ENCODE data around the gene TMEM260. TPM values are rescaled to one million over a fixed set of nuclear protein-coding genes. Genes with fewer than 3 reads are reported as not detected.
"Not testable (repeated sequence)": the region's sequence is repeated elsewhere in the genome, so short reads cannot be mapped to it uniquely, and the experiment has no call there.

TMEM260 gene
- total and polyA plus RNA-seq, 2 donors (not counting 3 experiments of a cell fraction or from before 2014, with no cell fraction given), result 9.1 to 16.2 TPM

DNA sequence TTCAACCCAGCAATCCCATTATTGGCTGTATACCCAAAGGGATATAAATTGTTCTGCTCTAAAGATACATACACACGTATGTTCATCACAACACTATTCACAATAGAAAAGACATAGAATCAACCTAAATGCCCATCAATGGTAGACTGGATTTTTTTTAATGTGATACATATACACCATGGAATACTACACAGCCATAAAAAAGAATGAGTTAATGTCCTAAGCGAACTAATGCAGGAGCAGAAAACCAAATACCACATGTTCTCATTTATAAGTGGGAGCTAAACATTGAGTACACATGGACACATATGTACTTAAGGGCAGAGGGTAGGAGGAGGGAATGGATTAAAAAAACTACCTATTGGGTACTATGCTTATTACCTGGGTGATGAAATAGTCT, 32.1 kb downstream of the TMEM260 start:
- H3K9me1 ChIP-seq (replicated peaks; ENCODE audit: control insufficient read depth, extremely low read depth, insufficient read depth, low read length); H4K20me1 ChIP-seq (replicated peaks; ENCODE audit: control insufficient read depth, extremely low read depth, insufficient read depth, low read length); POLR2A ChIA-PET; intact Hi-C loops (cut with micrococcal nuclease); FAIRE-seq; H3K36me3 ChIP-seq (ENCODE audit: control insufficient read depth in 2 of 2, extremely low read depth in 1 of 2, insufficient read depth in 2 of 2, low read length in 2 of 2); CTCF ChIA-PET; DNase-seq (ENCODE audit: low read depth, low spot score); H2AFZ ChIP-seq (ENCODE audit: low read depth, low read length); H3K4me2 ChIP-seq (ENCODE audit: insufficient read depth, low read length); BruUV-seq (replicated peaks); H3K9me3 ChIP-seq (replicated peaks; ENCODE audit: control insufficient read depth, insufficient read depth, low read length); H3K27me3 ChIP-seq (ENCODE audit: control insufficient read depth in 2 of 2, insufficient read depth in 2 of 2, low read length in 2 of 2); H3K27ac ChIP-seq (ENCODE audit: insufficient read depth, low read depth, low read length); H3K4me1 ChIP-seq (ENCODE audit: control insufficient read depth, extremely low read depth, insufficient read depth, low read length); H3K79me2 ChIP-seq (ENCODE audit: control insufficient read depth, insufficient read depth, low read length); H3K9ac ChIP-seq (replicated peaks; ENCODE audit: extremely low read depth, insufficient read depth, low read length); H3K4me3 ChIP-seq (replicated peaks in 1 of 3; ENCODE audit: insufficient read depth in 1 of 3, low read depth in 1 of 3, low read length in 3 of 3); dilution Hi-C loops (cut with MboI; ENCODE audit: extremely low pct_ligation_motif_present, low sequenced_read_pairs): not testable (repeated sequence)

DNA sequence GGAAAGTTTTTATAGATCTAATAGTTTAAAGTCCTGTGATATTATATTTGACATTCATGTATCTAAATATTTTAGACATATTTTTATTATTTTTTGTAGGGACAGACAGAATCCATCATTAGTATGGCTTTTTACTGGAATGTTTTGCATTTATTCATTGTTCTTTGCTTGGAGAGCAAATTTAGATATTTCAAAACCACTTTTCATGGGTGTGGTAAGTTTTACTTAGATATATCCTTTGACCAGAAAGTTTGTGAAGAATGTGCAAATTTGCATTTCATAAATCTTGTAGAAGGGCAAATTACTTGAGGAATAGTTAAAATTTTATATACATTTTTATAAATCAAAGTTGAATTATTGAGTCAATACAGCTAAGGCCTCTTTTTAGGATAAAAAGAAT, 37.5 kb downstream of the TMEM260 start:
- BruUV-seq (replicated peaks), result no TSS peak
- no peaks in the 10 kb centered on the region for H4K20me1 ChIP-seq (replicated peaks; ENCODE audit: control insufficient read depth, extremely low read depth, insufficient read depth, low read length)
- no peak overlapping the region for H2AFZ ChIP-seq (ENCODE audit: low read depth, low read length)
- no peaks in the 10 kb centered on the region for H3K9me3 ChIP-seq (replicated peaks; ENCODE audit: control insufficient read depth, insufficient read depth, low read length)
- no peak overlapping the region for H3K4me2 ChIP-seq (ENCODE audit: insufficient read depth, low read length)
- ChIA-PET POLR2A (no interaction called here), CTCF (no interaction called here)
- H3K4me1 ChIP-seq (ENCODE audit: control insufficient read depth, extremely low read depth, insufficient read depth, low read length), result no peaks in the 10 kb centered on the region
- no peaks in the 10 kb centered on the region for H3K79me2 ChIP-seq (ENCODE audit: control insufficient read depth, insufficient read depth, low read length)
- dilution Hi-C loops (cut with MboI; ENCODE audit: extremely low pct_ligation_motif_present, low sequenced_read_pairs) (no loop called here), intact Hi-C loops (cut with micrococcal nuclease) (no loop called here)
- no peak overlapping the region for H3K4me3 ChIP-seq (replicated peaks in 1 of 3; ENCODE audit: insufficient read depth in 1 of 3, low read depth in 1 of 3, low read length in 3 of 3)
- FAIRE-seq, result no peak
- no peak overlapping the region for H3K9ac ChIP-seq (replicated peaks; ENCODE audit: extremely low read depth, insufficient read depth, low read length)
- no peak for DNase-seq (ENCODE audit: low read depth, low spot score)
- TF ChIP-seq, protein P1, sequence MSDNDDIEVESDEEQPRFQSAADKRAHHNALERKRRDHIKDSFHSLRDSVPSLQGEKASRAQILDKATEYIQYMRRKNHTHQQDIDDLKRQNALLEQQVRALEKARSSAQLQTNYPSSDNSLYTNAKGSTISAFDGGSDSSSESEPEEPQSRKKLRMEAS (IDR thresholded peaks at IDR 0.05; ENCODE audit: insufficient read depth, insufficient read length), result no peak
- TF ChIP-seq MYC (IDR thresholded peaks at IDR 0.05; ENCODE audit: low read depth, low read length) (no peak), FOS (IDR thresholded peaks at IDR 0.05; ENCODE audit: borderline replicate concordance, insufficient read depth, low read length) (no peak), JUN (IDR thresholded peaks at IDR 0.05; ENCODE audit: borderline replicate concordance, insufficient read depth, insufficient read length, low read depth) (no peak), EZH2 (IDR thresholded peaks at IDR 0.05; ENCODE audit: borderline replicate concordance, low read depth, low read length, severe bottlenecking) (no peak), POLR2A (IDR thresholded peaks at IDR 0.05; ENCODE audit: low read depth, low read length) (no peak), GATA2 (IDR thresholded peaks at IDR 0.05; ENCODE audit: insufficient read depth, insufficient read length, low read depth, low read length) (no peak), POLR2AphosphoS5 (IDR thresholded peaks at IDR 0.05; ENCODE audit: insufficient read depth, low read depth, low read length) (no peak)
- TF ChIP-seq, protein P2, sequence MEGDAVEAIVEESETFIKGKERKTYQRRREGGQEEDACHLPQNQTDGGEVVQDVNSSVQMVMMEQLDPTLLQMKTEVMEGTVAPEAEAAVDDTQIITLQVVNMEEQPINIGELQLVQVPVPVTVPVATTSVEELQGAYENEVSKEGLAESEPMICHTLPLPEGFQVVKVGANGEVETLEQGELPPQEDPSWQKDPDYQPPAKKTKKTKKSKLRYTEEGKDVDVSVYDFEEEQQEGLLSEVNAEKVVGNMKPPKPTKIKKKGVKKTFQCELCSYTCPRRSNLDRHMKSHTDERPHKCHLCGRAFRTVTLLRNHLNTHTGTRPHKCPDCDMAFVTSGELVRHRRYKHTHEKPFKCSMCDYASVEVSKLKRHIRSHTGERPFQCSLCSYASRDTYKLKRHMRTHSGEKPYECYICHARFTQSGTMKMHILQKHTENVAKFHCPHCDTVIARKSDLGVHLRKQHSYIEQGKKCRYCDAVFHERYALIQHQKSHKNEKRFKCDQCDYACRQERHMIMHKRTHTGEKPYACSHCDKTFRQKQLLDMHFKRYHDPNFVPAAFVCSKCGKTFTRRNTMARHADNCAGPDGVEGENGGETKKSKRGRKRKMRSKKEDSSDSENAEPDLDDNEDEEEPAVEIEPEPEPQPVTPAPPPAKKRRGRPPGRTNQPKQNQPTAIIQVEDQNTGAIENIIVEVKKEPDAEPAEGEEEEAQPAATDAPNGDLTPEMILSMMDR (IDR thresholded peaks at IDR 0.05; ENCODE audit: extremely low read depth in 1 of 2, insufficient read depth in 1 of 2, low read depth in 1 of 2, low read length in 2 of 2), result no peak
- H3K27ac ChIP-seq (ENCODE audit: insufficient read depth, low read depth, low read length), result no peak overlapping the region
- no peaks in the 10 kb centered on the region for H3K9me1 ChIP-seq (replicated peaks; ENCODE audit: control insufficient read depth, extremely low read depth, insufficient read depth, low read length)
- peaks cover 4 to 5% of the 10 kb centered on the region in 2 experiments for H3K36me3 ChIP-seq (ENCODE audit: control insufficient read depth in 2 of 2, extremely low read depth in 1 of 2, insufficient read depth in 2 of 2, low read length in 2 of 2)
- no peaks in the 10 kb centered on the region for H3K27me3 ChIP-seq (ENCODE audit: control insufficient read depth in 2 of 2, insufficient read depth in 2 of 2, low read length in 2 of 2)
